GM12878 (cell line): ENCODE data around the gene VPS18.

Experiments used
- CEBPB ChIP-seq, 2 experiments: fragments of 150-350 bp in 1 of 2; IDR thresholded peaks; 2 replicates each; pipeline ENCODE4 v1.6.1; 2012 to 2014; ENCODE audit warnings: low read depth in 2 of 2, low read length in 2 of 2, borderline replicate concordance in 1 of 2, inconsistent platforms in 1 of 2
- CREB1 ChIP-seq: IDR thresholded peaks from 2 replicates; pipeline ENCODE4 v1.6.1; 2012; ENCODE audit warnings: low read depth, mild to moderate bottlenecking, inconsistent platforms
- EP300 ChIP-seq, 2 experiments: fragments of 150-350 bp in 1 of 2; IDR thresholded peaks; 2 replicates each; pipeline ENCODE4 v1.6.1; 2011 to 2012; ENCODE audit warnings: low read depth in 2 of 2, low read length in 2 of 2, borderline replicate concordance in 1 of 2, improper control_type of control experiment in 1 of 2, inconsistent platforms in 1 of 2; ENCODE audit not compliant: control insufficient read depth in 1 of 2
- ETV6 ChIP-seq, 2 experiments: fragments of 450-650 bp in 1 of 2; IDR thresholded peaks in 1 of 2; conservative IDR thresholded peaks in 1 of 2; 2 replicates each; pipeline ENCODE4 v1.6.1; 2014; ENCODE audit warnings: antibody characterized with exemption in 1 of 2, borderline replicate concordance in 1 of 2, low read depth in 1 of 2, mild to moderate bottlenecking in 1 of 2, moderate library complexity in 1 of 2
- FOS ChIP-seq: IDR thresholded peaks from 3 replicates; pipeline ENCODE4 v1.6.1; 2011; ENCODE audit warnings: borderline replicate concordance; ENCODE audit not compliant: insufficient read length; ENCODE audit errors: extremely low read depth
- FOXM1 ChIP-seq: IDR thresholded peaks from 2 replicates; pipeline ENCODE4 v1.6.1; 2012; ENCODE audit warnings: low read depth, mild to moderate bottlenecking, inconsistent platforms, low read length, moderate library complexity
- MYC ChIP-seq: IDR thresholded peaks from 2 replicates; pipeline ENCODE4 v1.6.1; 2011; ENCODE audit warnings: mild to moderate bottlenecking, low read length, moderate library complexity, inconsistent platforms; ENCODE audit not compliant: insufficient read depth, insufficient replicate concordance, insufficient read length, severe bottlenecking
- PAX8 ChIP-seq: fragments of 450-650 bp; IDR thresholded peaks from 2 replicates; pipeline ENCODE4 v1.6.1; 2017; ENCODE audit warnings: mild to moderate bottlenecking, moderate library complexity
- PBX3 ChIP-seq: IDR thresholded peaks from 2 replicates; pipeline ENCODE4 v1.6.1; 2011; ENCODE audit warnings: mild to moderate bottlenecking, low read depth, low read length, moderate library complexity; ENCODE audit not compliant: insufficient replicate concordance
- RAD21 ChIP-seq: IDR thresholded peaks from 2 replicates; pipeline ENCODE4 v1.6.1; 2011; ENCODE audit warnings: mild to moderate bottlenecking, low read depth, low read length, moderate library complexity; ENCODE audit not compliant: insufficient read depth
- SMAD5 ChIP-seq: IDR thresholded peaks from 2 replicates; pipeline ENCODE4 v1.6.1; 2016; ENCODE audit warnings: antibody characterized with exemption, low read depth
- ZNF274 ChIP-seq: IDR thresholded peaks from one replicate; pipeline ENCODE4 v1.8.0; 2011; ENCODE audit not compliant: insufficient read length, insufficient read depth
- TF ChIP-seq, protein P1 (sequence below): fragments of 450-650 bp; IDR thresholded peaks from 2 replicates; pipeline ENCODE4 v1.6.1; 2016; ENCODE audit warnings: mild to moderate bottlenecking
- TF ChIP-seq, protein P2 (sequence below): fragments of 450-650 bp; IDR thresholded peaks from 2 replicates; pipeline ENCODE4 v1.6.1; 2014; ENCODE audit warnings: mild to moderate bottlenecking

DNA sequence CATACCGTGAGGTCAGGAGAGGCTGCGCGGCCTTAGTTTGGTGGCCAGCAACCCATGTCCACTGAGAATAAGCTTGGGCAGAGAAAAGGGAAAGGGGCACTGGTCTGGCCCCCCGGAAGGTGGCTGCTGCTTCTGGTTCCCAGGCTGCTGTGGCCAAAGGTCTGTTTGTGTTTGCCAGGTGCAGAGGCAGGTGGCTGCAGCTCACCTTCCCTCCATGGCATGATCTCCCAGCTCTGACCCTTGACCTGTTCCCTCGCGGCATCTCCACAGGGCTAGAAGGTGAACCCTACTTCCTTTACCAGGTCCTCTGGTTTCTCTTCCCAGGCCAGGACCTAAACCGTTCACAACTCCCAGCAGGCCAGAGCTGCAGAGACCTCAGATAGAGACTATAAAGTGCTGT, 13.8 kb downstream of the VPS18 start:
- no peak for TF ChIP-seq SMAD5
- no peak for TF ChIP-seq ETV6 (conservative IDR thresholded peaks at IDR 0.05 in 1 of 2, IDR thresholded peaks at IDR 0.05 in 1 of 2; ENCODE audit: borderline replicate concordance in 1 of 2, low read depth in 1 of 2)
- TF ChIP-seq, protein P1, sequence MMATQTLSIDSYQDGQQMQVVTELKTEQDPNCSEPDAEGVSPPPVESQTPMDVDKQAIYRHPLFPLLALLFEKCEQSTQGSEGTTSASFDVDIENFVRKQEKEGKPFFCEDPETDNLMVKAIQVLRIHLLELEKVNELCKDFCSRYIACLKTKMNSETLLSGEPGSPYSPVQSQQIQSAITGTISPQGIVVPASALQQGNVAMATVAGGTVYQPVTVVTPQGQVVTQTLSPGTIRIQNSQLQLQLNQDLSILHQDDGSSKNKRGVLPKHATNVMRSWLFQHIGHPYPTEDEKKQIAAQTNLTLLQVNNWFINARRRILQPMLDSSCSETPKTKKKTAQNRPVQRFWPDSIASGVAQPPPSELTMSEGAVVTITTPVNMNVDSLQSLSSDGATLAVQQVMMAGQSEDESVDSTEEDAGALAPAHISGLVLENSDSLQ: no peak
- TF ChIP-seq, protein P2, sequence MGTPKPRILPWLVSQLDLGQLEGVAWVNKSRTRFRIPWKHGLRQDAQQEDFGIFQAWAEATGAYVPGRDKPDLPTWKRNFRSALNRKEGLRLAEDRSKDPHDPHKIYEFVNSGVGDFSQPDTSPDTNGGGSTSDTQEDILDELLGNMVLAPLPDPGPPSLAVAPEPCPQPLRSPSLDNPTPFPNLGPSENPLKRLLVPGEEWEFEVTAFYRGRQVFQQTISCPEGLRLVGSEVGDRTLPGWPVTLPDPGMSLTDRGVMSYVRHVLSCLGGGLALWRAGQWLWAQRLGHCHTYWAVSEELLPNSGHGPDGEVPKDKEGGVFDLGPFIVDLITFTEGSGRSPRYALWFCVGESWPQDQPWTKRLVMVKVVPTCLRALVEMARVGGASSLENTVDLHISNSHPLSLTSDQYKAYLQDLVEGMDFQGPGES: no peak
- TF ChIP-seq PBX3: no peak
- no peak for TF ChIP-seq CEBPB (IDR thresholded peaks at IDR 0.05; ENCODE audit: borderline replicate concordance in 1 of 2, low read depth in 2 of 2, low read length in 2 of 2)
- no peak for TF ChIP-seq CREB1
- TF ChIP-seq FOS: no peak
- TF ChIP-seq ZNF274: no peak
- no peak for TF ChIP-seq PAX8
- no peak for TF ChIP-seq MYC
- TF ChIP-seq EP300 (IDR thresholded peaks at IDR 0.05; ENCODE audit: borderline replicate concordance in 1 of 2, control insufficient read depth in 1 of 2, low read depth in 2 of 2, low read length in 2 of 2): no peak
- no peak for TF ChIP-seq RAD21
- TF ChIP-seq FOXM1: no peak
